Upper lobe of right lung (tissue), 1 donor: ENCODE results near the gene ITPR2. TPM values are rescaled to one million over a fixed set of nuclear protein-coding genes. Genes with fewer than 3 reads are reported as not detected.

Experiments used
- ATAC-seq: fragments of 200-7000 bp; cut with Tn5 transposase; one replicate; pipeline ENCODE4 v1.9.1; 2020; ENCODE audit warnings: mild to moderate bottlenecking, moderate library complexity
- DNase-seq: peaks from one replicate; pipeline ENCODE4 v3.0.0-alpha.2; 2020
- H3K27ac ChIP-seq: fragments of 200-600 bp; one replicate; pipeline ENCODE4 v1.8.0; 2022
- H3K27me3 ChIP-seq: fragments of 200-600 bp; one replicate; pipeline ENCODE4 v1.8.0; 2022; ENCODE audit warnings: mild to moderate bottlenecking
- H3K36me3 ChIP-seq: fragments of 200-600 bp; one replicate; pipeline ENCODE4 v1.8.0; 2022
- H3K4me1 ChIP-seq: fragments of 200-600 bp; one replicate; pipeline ENCODE4 v1.8.0; 2022
- H3K4me3 ChIP-seq: fragments of 200-600 bp; one replicate; pipeline ENCODE4 v1.8.0; 2022; ENCODE audit warnings: mild to moderate bottlenecking
- H3K9me3 ChIP-seq: fragments of 200-600 bp; one replicate; pipeline ENCODE4 v1.8.0; 2022
- intact Hi-C: fragments of 100-400 bp; cut with DNase I; formaldehyde crosslinking; loops from one replicate; pipeline ENCODE4 v1.11.0; 2022
- total RNA-seq: library from RNA; stranded (reverse); fragmentation: NEBNext Ultra II Directional; extraction: Animal tissue kit (Norgen Biotek cat#: 25700); gene quantifications from one replicate; pipeline ENCODE4 v1.2.1, GENCODE V29; 2021
- TF ChIP-seq, protein P1 (sequence below): fragments of 200-600 bp; IDR thresholded peaks from one replicate; pipeline ENCODE4 v1.8.0; 2022; ENCODE audit warnings: antibody characterized with exemption
- donor health status: DM: no; HTN: yes; CAD: no; lungs with severe emphysema.

ITPR2 gene
- total RNA-seq, 1 donor from 2014 or later: 50.8 TPM

DNA sequence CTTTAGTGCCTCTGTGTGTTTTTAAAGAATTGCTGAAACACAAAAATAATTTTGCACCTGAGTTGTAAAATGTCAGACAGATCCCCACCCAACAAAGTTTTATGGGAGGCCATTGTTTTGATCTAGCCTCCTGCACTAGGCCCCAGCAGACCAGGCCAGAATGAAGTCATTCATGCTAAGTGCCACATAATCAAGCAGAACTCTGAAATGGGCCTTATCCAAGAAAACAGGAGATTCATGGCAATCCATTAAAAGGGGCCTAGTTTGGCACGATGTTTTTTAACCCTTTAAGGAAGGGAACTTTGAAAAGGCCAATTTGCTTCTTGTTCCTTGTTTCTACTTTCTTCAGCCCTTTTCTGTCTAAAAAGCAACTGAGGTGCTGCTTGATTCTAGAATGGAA is 260.9 kb downstream of the ITPR2 start:
- no peak for ATAC-seq

DNA sequence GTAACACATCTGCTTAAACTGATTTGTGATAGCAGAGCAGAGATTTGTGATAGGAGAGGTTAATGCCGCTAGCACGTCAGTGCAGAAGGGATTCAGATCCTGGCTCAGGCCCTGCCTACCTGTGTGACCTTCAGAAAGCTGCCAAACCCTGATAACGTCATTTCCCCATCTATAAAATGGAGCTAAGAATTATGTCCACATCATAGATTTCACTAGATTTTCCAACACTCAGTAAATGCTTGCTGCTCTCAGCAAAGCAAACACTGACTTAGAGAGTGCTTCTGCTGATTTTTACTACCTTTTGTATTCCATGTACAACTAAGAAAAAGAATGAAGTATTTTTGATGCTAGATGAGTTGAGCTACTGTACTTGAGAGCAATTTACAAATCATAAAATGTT is 261.4 kb downstream of the ITPR2 start:
- TF ChIP-seq, protein P1, sequence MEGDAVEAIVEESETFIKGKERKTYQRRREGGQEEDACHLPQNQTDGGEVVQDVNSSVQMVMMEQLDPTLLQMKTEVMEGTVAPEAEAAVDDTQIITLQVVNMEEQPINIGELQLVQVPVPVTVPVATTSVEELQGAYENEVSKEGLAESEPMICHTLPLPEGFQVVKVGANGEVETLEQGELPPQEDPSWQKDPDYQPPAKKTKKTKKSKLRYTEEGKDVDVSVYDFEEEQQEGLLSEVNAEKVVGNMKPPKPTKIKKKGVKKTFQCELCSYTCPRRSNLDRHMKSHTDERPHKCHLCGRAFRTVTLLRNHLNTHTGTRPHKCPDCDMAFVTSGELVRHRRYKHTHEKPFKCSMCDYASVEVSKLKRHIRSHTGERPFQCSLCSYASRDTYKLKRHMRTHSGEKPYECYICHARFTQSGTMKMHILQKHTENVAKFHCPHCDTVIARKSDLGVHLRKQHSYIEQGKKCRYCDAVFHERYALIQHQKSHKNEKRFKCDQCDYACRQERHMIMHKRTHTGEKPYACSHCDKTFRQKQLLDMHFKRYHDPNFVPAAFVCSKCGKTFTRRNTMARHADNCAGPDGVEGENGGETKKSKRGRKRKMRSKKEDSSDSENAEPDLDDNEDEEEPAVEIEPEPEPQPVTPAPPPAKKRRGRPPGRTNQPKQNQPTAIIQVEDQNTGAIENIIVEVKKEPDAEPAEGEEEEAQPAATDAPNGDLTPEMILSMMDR: no peak
- Histone ChIP-seq H3K9me3 (no peaks in the 10 kb centered on the region), H3K4me1 (no peaks in the 10 kb centered on the region), H3K27ac (no peak overlapping the region), H3K4me3 (no peak overlapping the region), H3K36me3 (no peaks in the 10 kb centered on the region), H3K27me3 (no peaks in the 10 kb centered on the region)
- intact Hi-C loops: no loop called here
- ATAC-seq (no peak), DNase-seq (no peak)

More for the DNA sequence above, 260.9 kb downstream of the ITPR2 start:
- Histone ChIP-seq H3K27me3 (no peaks in the 10 kb centered on the region), H3K27ac (no peak overlapping the region), H3K4me3 (no peak overlapping the region), H3K4me1 (no peaks in the 10 kb centered on the region), H3K36me3 (no peaks in the 10 kb centered on the region), H3K9me3 (no peaks in the 10 kb centered on the region)
- intact Hi-C loops: no loop called here
- TF ChIP-seq, protein P1: no peak
- no peak for DNase-seq

DNA sequence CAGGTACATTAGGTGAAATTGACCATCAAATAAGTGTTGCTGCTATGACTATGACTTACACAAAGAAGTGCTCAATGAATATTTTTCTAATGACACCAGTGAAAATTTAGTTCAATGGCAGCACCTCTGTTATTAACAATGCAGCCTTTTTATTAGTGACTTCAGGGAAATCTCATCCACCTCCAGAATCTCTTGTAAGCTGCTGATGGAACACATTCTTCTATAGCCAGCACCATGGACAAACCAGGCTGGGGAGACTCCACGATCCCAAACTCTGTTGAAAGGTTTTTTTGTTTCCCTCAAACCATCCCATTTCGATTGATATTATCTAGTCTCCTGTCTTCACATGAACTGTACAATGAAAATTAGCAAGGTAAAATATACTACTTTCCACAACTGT is 265.9 kb downstream of the ITPR2 start:
- ATAC-seq (no peak), DNase-seq (no peak)

DNA sequence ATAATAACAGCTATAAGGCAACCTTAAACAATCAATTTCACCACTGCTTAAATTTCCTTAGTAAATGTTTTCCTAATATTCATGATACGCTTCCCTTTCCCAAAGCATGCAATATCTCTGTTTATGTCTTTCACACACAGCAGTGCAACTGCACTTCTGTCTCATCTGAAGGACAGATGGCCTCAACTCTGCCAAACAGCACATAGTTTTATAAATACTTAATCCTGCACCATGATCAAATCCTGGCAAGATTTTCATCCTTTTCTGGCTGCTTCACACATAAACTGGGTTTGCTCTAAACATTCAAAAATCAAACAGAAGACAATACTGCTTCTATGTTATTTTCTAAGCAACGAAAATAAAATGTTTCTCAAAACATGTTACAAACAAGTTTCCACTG is 266.3 kb downstream of the ITPR2 start:
- Histone ChIP-seq H3K27ac (no peak overlapping the region), H3K27me3 (no peaks in the 10 kb centered on the region)
- no peak for ATAC-seq

More for the DNA sequence above, 265.9 kb downstream of the ITPR2 start:
- peaks cover 10% of the 10 kb centered on the region for H3K36me3 ChIP-seq
- TF ChIP-seq, protein P1: no peak
- no peak overlapping the region for H3K4me3 ChIP-seq
- no peaks in the 10 kb centered on the region for H3K4me1 ChIP-seq
- H3K9me3 ChIP-seq: no peaks in the 10 kb centered on the region
- intact Hi-C loops: no loop called here
- H3K27ac ChIP-seq: no peak overlapping the region
- no peaks in the 10 kb centered on the region for H3K27me3 ChIP-seq

DNA sequence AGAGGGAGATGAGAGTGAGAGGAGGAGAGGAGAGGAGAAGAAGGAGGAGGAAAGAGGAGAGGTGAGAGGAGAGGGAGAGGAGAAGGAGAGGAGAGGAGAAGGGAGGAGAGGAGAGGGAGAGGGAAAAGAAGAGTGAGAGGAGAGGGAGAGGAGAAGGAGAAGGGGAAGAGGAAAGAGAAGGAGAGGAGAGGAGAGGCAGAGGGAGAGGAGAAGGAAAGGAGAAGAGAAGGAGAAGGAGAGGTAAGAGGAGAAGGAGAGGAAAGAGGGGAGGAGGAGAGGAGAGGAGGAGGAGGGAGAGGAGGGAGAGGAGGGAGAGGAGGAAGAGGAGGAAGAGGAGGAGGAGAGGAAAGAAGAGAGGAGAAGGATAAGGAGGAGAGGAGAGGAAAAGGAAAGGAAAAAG is 266.8 kb downstream of the ITPR2 start:
- Histone ChIP-seq H3K4me1 (no peaks in the 10 kb centered on the region), H3K4me3 (no peak overlapping the region), H3K27me3 (no peaks in the 10 kb centered on the region), H3K36me3 (peaks cover 10% of the 10 kb centered on the region), H3K27ac (no peak overlapping the region), H3K9me3 (no peaks in the 10 kb centered on the region)
- no peak for DNase-seq
- ATAC-seq: no peak
- TF ChIP-seq, protein P1: no peak
- intact Hi-C loops: no loop called here

More for the DNA sequence above, 266.3 kb downstream of the ITPR2 start:
- no peak for DNase-seq
- H3K4me3 ChIP-seq: no peak overlapping the region
- H3K36me3 ChIP-seq: peaks cover 10% of the 10 kb centered on the region
- H3K9me3 ChIP-seq: no peaks in the 10 kb centered on the region
- no peaks in the 10 kb centered on the region for H3K4me1 ChIP-seq
- intact Hi-C loops: no loop called here
- TF ChIP-seq, protein P1: no peak

DNA sequence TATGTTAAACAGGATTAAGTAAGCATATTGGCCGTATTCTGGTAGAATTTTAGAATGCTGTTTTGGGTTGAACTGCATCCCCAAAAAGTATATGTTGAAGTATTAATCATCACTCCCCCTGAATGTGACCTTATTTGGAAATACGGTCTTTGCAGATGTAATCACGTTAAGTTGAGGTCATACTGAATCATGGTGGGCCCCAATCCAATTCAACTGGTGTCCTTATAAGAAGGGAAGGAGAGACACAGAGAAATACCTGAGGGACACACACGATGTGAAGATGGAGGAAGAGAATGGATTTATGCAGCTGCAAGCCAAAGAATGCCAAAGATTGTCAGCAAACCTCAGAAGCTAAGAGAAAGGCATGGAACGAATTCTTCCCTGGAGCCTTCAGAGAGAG is 268.6 kb downstream of the ITPR2 start:
- intact Hi-C loops: no loop called here
- ATAC-seq: no peak
- Histone ChIP-seq H3K4me1 (no peaks in the 10 kb centered on the region), H3K27ac (no peak overlapping the region), H3K27me3 (no peaks in the 10 kb centered on the region), H3K4me3 (no peak overlapping the region), H3K9me3 (no peaks in the 10 kb centered on the region), H3K36me3 (peaks cover 10% of the 10 kb centered on the region)
- TF ChIP-seq, protein P1: no peak
- no peak for DNase-seq
